ENCODE measurements around the gene DENND6B.

DENND6B gene

DNA sequence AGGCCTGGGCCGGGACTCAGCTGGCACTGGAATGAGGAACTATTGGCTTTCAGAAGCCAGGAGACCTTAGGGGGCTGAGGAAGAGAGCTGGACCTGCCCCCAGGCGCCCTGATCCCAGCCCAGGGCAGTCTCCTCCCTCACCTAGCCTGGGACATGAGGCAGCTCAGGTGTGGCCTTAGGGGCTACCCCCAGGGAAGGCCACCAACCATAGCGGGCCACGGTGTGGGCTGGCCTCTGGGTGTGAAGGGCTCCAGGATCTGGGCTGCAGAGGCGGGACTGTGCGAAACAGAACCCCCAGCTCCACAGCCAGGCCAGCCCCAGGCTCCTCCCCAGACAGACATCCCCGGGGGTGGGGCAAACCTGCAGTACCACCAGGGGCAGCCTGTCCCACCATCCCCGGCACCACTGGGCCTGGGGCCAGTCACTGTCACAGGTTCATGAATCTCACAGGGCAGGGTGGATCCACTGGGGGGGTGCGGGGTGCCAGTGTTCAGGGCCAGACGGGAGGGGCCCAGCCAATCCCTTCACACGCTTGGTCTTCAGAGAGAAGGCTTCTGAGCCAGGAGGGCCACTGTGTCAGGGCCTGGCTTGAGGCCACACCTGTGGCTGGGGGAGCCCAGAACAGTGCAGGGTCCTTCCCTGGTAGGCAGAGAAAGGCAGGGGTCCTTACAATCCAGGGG is 22.8 kb downstream of the DENND6B start:
- DNase-seq (ENCODE audit: low read depth): no peak

DNA sequence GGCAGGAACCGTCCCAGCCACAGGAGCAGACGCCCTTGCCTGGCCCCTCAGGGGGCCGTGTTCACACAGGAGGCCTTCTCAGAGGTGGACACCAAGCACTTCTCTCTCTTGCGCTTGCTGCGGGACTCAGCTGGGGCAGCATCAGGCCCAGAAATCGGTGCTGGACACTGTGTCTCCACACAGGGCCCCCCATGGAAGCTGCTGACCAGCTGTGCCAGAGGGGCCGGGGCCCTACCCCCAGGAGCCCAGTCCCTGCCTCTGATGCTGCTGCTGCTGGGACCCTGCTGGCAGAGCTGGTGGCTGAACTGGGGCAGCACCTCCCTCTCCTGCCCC is 23.3 kb downstream of the DENND6B start:
- no peak for DNase-seq (ENCODE audit: low read depth)

DNA sequence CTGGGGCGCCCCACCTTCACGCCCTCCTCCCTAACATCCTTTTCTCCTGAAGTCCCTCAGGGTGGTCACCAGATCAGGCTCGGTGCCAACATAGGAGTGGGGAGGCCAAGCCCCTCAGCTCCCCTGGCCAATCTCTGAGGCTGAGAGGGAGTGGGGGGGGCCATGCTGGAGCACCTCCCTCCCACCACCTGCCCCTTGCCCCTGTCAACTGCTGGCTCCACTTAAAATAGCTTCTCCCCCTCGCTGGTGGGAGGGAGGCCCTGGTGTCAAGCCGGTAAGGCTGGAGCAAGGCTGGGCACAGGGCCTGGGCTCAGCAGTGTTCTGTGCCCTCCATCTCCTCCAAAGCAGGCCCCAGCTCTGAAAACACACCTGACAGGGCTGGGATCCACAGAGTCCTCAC is 24.2 kb downstream of the DENND6B start:
- DNase-seq (ENCODE audit: low read depth): no peak

DNA sequence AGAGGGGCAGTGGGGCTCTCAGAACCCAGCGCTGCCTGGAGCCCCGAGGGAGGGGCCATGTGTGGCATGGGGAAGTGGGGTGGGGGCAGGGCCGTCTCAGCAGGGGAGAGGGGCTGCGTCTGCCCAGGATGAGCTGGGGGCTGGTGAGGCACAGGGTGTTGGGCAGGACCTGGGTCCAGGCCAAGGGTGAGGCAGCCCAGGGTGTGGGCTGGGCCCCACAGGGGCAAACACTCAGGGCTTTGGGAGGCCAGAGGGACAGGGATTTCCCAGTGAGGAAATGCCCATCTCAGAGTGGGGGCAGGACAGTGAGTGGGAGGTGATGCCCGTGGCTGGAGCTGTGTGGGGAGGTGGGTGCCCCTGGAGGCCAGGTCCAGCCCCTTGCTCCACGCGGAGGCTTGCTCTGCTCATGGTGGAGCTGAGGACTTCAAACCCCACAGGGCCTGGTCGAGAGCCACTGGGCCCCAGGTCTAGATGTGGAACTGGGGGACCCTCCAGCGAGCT is 24.7 kb downstream of the DENND6B start:
- DNase-seq (ENCODE audit: low read depth): no peak

DNA sequence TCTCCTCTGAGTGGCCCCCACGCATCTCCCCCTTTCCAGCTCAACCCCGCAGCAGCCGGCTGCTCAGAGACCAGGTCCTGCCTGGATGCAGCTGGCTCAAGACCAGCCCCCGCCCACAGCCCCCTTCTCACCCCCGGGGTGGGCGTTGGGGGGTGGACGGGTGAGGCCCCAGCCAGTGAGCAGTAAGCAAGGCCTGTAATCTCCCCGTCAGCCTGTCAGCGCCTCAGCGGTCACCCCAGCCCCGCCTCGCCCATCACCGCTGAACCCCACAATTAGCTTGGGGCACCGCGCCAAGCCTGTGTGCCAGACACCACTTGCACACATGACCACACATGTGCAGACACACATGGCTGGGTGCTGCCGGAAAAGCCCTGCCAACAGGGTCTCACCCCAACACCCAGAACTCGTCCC is 25.2 kb downstream of the DENND6B start:
- no peak for DNase-seq (ENCODE audit: low read depth)

DNA sequence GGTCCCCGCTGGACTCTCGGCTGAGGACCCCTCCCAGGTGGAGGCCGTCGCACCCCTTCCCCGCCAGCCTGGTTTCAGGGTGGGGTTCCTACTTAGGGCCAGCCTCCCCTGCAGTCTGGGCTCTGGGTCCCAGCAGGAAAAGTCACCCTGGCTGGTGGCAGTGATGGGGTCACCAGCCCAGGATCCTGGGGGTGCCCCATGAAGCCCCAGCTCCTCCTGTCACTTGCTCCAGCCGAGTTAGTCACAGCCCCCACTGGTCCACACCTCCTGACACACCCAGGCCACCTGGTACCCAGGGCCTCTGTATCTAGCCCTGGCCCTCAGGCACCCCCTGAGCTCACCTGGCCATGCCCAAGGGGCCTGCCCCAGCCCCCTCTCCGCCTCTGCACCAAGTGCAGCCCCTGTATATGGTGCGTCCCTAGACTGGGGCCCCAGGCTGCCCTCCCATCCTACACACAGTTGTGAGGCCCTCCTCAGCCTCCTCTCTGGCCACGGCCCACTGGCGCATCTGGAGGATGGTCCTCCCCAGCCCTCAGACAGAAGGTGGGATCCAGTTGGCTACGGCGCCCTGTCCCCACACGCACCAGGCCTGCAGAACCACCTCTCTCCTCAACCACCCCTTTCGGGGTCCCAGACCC is 26.1 kb downstream of the DENND6B start:
- no peak for DNase-seq (ENCODE audit: low read depth)

DNA sequence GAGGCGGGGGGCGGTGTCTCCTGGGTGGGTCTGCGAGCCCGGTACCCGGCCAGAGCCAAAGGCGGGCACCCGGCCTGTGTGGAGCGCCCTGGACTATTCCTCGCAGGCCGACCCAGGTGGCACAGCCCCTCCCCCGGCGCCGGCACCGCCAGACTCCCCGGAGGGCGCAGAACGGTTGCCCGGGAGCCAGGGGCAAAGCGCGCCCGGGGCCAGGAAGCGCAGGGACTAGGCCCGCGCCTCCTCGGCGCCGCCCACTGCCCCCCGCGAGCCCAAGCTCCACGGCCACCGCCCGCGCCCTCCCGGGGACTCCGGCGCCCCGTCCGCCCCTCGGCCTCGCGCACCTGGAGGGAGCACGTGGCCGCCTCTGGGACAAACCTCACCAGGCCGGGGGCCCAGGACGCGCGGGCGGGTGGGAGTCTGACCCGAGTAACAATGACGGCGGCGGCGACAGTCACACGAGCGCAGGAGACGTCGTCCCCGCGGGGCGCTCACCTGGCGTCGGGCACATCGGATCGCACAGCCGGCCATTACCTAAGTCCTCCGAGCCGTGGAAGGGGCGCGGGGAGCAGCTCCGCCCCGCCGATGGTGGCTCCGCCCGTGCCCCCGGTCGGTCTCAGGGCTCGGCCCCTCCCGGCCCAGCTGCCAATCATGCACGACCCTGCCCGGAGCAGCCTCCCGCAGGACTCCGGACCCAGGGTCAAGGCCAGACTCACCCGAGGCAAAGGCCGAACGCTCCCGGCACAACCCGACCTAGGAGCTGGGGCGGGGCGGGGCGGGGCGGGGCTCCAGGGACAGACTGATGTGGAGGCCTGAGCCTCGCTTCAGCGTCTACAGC is 26.8 kb downstream of the DENND6B start:
- DNase-seq (ENCODE audit: low read depth): no peak

DNA sequence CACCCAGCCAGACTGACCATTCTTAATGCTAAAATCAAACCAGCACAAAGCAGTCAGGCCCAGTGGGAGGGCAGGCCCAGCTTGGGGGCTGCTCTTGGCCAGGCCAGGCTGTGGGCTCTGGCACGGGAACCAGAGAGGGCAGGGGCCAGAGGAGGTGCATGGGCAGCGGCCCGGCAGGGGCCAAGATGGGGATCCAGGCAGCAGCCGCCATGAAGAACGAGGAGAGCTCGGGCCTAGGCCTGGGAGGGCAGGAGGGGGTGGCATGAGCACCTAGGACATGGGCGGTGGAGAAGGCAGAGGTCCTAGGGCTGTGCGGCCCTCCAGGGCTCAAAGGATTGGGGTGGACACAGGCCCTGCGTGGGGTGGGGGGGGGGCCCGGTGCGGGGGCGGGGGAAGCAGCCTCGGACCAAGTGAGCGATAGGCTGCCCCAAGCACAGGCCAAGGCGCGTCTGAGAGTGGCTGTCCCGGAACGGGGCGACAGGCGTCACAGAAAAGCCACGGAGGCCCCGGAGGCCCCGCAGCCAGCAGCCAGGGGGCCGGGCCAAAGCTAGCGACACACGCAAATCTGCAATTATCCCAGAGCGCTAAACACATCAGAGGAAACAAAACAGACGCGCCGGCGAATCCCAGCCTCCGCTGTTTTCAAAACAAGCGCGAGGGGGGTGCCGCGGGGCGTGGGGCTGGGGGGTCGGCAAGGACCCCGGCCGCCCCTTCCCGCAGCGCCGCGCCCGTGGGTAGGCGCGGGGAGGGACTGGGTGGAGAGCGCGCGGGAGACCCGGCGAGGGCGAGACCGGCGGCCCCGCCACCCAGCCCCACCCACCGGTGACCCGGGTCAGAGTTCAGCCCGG is 27.7 kb downstream of the DENND6B start:
- no peak for DNase-seq (ENCODE audit: low read depth)

DNA sequence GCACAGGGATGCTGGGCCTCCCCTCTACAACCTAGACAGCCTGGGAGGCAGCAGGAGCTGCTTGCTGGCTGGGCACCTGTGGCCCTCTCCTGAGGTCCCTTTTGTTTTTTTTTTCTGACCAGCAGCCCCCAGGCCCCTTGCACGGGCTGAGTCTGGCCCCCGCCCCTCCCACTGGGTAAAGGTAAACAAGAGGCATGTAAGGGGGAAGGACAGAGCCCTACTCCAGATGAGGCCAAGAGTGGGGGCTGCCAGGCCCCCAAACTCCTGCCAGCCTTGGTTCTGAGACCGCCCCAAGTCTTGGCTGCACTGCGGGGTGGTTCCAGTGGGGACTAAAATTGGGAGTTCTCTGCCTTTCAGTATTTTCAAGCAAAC is 28.6 kb downstream of the DENND6B start:
- no peak for DNase-seq (ENCODE audit: low read depth)

DNA sequence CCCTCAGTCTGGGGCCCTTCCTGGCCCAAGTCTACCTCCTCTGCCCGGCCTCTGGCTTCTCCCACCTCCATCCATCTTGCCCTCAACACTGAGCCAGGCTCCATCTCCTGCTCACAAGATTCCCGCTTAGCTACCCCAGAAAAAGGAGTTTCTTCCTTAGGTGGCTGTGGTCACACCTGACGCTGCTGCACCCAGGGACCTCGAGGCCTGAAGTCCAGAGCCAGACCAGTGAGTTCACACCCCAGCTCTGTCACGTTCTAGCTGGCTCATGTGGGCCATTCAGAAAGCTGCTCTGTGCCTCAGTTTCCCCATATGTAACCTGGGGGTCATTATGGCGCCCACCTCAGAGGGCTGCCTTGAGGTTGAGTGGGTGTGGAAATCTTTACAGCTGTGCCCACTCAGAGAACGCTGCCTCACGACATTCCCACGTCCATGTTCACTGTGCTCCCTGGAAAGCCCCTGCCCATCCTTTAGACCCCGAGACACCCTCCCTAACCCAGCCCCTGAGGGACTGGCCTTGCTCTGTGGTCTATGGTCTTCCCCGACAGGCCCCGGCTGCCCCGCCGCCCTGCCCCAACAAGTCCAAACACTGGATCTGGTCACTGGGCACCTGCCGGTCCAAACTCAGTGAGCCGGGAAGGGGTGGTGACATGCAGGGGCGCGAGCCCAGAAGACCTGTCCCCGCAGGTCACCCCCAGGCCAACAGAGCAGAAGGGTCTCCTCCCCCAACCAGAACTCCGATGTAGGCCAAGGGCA is 29.1 kb downstream of the DENND6B start:
- no peak for DNase-seq (ENCODE audit: low read depth)

DNA sequence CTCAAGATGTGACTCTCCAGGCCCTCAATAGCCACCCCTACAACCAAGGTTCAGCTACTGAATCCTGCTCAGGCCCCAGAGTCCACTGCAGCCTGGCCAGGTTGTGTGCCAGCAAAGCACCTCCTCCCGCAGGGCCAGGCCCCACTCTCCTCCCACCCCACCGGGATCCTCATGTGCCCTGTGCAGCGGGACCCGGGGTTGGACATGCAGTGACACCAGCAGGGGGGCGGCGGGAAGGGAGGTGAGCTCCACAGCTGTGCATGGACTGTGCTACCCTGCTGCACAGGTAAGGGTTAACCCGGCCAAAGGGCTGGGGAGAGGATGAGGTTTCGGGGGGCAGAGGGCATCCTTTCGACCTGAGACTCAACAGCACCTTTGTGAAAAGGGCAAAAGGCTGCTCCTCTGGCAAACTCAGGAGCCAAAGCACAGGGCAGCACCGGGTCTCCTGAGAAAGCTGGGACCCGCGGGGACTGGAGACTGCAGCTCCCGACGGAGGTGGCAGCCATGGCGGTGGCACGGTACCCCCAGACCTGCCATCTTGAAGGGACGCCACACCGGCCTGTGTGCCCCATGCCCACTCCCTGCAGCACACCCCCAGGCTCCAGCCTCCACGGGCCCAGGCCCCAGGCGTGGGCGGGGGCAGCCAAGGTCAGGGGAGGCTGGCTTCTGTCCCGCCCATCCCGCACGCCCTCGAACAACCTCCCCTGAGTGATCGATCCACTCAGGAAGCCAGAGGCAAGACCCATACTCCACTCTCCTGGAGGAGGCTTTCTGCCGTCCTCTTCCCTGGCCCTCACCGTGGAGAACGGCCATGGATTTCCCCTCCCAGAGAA is 29.9 kb downstream of the DENND6B start:
- no peak for DNase-seq (ENCODE audit: low read depth)

DNA sequence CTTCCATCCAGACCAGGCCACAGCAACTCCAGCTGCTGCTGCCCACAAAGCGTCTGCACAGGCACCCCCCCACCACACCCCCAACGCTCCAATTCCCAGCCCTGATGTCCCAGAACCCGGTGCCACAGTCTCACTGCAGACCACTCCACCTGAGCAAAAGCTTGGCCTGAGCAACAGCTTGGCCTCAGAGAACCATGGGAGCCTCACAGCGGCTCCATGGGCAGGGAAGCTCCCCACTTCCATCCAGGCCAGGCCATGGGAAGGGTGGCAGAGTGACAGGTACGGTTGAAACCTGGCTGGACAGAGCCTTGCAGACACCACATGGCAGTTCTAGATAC is 32.5 kb downstream of the DENND6B start:
- no peak for DNase-seq (ENCODE audit: low read depth)

DNA sequence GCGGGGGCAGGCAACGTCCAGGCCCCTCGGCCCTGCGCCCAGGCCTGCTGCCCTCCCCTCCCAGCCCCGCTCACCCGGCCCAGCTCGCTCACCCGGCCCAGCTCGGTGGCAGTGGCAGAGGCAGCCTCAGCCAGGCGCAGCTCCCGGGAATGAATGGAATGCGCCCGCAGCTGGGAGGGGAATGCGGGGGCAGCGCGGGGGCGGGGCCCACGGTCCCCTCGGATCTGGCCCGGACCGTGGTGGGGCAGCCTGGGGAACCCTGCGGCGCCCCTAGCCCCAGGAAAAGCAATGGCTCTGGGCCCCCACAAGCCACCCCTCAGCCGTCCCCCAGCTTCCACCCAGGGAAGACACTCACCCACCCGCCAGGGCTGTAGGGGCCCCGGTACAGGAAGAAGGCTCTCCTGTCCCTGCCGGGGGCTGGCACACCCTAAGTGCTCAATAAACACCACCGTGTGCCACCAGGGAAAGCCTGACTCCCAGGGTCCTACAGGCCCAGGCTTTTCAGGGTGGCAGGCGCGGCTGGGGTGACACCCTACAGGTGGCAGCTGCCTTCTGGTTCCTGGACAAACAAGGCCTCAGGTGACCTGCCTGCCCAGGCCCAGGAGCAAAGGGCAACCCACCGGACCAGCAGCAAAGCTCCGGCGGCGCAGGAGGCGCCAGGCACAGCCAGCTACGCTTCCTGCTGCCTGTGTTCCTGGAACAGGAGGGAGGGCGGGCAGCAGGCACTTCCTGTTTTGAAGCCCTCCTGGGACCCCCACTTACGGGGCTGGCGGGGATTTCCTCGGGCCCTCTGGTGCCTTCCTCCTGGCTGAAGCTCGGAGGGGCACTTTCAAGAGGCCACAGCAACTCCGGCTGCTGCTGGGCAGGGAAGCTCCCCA is 33.1 kb downstream of the DENND6B start:
- DNase-seq (ENCODE audit: low read depth): no peak

DNA sequence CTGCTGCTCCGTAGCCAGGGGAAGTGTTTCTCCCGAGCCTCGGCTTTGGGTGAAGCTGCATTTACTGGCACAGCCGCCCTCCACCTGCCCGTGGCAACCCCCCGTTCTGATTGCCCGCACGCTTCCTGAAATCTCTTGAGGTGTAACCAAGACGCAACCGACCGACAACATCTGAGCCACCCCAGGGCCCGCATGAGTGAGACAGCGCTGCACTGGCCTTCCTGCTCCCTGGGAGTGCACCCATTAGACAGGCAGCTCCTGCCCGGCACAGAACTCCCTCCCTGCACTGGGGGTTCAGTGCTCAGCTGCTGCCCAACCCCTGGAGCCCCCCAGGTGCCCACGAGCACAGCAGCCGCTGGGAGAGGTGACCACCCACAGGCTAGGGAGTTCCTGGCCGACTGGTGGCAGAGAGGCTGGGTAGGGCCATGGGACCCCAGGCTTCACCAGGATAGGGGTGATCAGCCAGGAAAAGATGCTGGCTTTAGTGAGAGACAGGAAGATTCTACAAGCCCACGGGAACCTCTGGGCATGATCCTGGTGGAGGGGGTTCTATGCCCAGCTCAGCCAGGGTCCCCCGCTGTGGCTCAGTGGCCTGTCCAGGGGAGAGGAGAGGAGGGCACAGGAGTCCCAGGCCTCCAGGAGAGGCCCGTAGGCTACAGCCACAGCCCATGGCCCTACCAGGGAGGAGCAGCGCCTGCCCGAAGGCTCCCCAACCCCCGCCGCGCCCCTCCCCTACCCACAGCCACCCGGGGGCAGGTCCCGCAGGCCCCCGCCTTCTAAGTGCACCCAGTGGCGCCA is 34.0 kb downstream of the DENND6B start:
- no peak for DNase-seq (ENCODE audit: low read depth)

DNA sequence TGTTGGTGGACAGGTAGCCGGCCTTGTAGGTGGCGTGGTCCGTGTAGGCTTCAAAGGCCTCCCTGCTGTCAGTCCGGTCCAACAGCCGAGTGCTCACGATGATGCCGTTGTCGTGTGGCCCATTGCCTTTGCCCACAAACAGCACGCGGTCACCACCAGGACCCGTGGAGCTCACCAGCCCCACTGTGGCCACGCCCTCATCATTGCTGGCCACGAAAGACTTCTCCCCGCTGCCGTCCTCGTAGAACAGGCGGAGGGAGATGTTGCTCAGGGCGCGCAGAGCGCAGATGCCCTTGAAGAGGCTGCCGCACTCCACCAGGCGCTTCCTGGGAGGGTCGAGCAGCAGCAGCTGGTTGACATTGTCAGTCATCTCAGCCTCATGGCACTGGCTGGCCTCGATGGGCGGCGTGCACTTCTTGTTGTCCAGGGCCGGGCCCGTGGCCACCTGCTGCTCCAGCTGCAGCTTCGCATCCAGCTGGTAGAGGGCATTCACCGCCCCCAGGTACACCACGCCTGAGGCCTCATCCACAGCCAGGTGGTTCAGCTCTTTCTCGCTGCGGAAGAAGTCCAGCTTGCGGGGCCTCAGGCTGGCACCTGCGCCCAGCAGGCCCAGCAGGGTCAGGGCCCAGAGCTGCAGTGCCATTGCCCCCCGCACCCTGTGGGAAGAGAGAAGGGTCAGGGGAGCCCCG is 36.7 kb downstream of the DENND6B start:
- no peak for DNase-seq (ENCODE audit: low read depth)

DNA sequence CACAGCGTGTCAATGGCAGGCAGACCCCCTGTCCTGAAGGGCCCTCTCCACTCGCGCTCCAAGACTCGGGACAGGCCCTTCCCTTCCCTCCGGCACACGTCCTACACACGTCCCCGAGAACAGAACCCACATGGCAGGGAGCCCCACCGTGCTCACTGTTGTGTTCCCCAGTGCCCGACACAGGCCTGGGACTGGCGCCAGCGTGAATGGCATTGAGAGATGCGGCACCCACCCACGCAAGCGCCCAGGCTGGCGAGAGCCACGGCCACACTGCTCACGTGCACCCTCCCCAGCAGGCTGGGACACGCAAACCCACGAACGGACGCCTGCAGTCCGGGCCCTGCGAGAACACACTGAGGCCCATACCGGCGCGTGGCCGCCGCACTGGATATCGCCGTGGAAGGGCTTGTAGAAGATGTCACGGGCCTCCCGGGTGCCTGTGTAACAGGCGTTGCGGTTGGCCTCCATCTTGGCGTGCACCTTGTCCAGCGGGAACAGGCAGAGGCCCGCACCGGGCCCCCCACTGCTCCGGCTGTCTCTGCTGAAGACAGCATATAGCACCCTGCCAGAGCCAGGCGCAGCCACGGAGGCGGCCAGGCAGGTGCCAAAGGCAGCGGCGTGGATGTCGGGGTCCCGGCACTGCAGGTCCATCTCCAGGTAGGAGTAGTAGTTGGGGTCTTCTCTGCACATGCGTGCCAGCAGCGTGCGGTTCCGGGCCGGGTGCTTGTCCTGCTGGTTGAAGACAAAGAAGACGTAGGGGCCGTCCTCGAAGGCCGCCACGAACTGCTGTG is 37.5 kb downstream of the DENND6B start:
- DNase-seq (ENCODE audit: low read depth): no peak

DNA sequence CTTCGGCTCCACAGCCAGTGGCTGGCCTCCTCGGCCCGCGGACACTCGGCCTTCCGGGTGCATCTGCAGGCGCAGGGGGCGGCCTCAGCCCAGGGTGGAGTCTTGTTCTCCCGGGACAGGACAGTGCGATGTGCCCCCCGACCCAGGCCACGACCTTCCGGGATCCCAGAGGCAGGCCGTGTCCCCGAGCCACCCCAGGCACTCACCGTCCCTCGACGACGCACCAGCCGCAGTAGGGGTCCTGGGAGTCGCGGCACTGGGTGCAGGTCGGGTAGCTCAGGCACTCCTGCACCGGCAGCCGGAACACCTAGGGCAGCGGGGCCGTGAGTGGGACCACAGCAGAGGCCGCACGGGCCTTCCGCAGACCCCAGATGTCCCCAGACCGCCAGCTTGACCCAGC is 39.1 kb downstream of the DENND6B start:
- no peak for DNase-seq (ENCODE audit: low read depth)
